MCF 10A (cell line): Measurements from ENCODE around the gene MAD2L2. TPM values are rescaled to one million over a fixed set of nuclear protein-coding genes. Genes with fewer than 3 reads are reported as not detected.

ENCODE experiments used
- total RNA-seq: library from RNA; stranded (reverse); gene quantifications from 2 replicates; pipeline ENCODE4 v1.2.3, GENCODE V29; 2022

The MAD2L2 gene
- total RNA-seq, 1 experiment from 2014 or later = 46.3 TPM

Other genes starting within 250 kb of the MAD2L2 start
- gene DISP3, start 202.0 kb downstream of the MAD2L2 start, total RNA-seq = 0.09 and 0.17 TPM in 2 replicates
- gene FBXO2, start 26.7 kb downstream of the MAD2L2 start, total RNA-seq = 3.3 and 5.3 TPM in 2 replicates
- 16.0 and 16.3 TPM in 2 replicates for gene FBXO44, start 26.3 kb downstream of the MAD2L2 start, total RNA-seq
- 3.9 and 4.3 TPM in 2 replicates for gene FBXO6, start 16.9 kb downstream of the MAD2L2 start, total RNA-seq
- 0.05 and 0.07 TPM in 2 replicates for gene DRAXIN, start 10.6 kb upstream of the MAD2L2 start, total RNA-seq
- 68.4 and 73.1 TPM in 2 replicates for gene AGTRAP, start 55.0 kb upstream of the MAD2L2 start, total RNA-seq
- gene C1orf167, start 81.0 kb upstream of the MAD2L2 start, total RNA-seq = not detected in 2 replicates
- gene MTHFR, start 124.8 kb upstream of the MAD2L2 start, total RNA-seq = 14.0 and 17.8 TPM in 2 replicates
- 12.3 and 24.7 TPM in 2 replicates for gene CLCN6, start 125.0 kb upstream of the MAD2L2 start, total RNA-seq
- not detected in 2 replicates for gene NPPA, start 166.6 kb upstream of the MAD2L2 start, total RNA-seq
- gene NPPB, start 177.8 kb upstream of the MAD2L2 start, total RNA-seq = not detected in 2 replicates
- 20.4 and 24.3 TPM in 2 replicates for gene KIAA2013, start 245.3 kb upstream of the MAD2L2 start, total RNA-seq